Activated naive CD8-positive, alpha-beta T cell treated with anti-CD3 and anti-CD28 coated beads, Interleukin-2, amount 50 U/mL, for 16 hours (primary cell): ENCODE results near the gene SRD5A1.
A peak's percentile ranks its signal among the peaks of the same experiment; 100 is the strongest.

ENCODE experiments used
- DNase-seq: peaks from one replicate; pipeline ENCODE4 v3.0.0-alpha.2; 2020; ENCODE audit warnings: low read depth, low spot score

SRD5A1 gene

DNA sequence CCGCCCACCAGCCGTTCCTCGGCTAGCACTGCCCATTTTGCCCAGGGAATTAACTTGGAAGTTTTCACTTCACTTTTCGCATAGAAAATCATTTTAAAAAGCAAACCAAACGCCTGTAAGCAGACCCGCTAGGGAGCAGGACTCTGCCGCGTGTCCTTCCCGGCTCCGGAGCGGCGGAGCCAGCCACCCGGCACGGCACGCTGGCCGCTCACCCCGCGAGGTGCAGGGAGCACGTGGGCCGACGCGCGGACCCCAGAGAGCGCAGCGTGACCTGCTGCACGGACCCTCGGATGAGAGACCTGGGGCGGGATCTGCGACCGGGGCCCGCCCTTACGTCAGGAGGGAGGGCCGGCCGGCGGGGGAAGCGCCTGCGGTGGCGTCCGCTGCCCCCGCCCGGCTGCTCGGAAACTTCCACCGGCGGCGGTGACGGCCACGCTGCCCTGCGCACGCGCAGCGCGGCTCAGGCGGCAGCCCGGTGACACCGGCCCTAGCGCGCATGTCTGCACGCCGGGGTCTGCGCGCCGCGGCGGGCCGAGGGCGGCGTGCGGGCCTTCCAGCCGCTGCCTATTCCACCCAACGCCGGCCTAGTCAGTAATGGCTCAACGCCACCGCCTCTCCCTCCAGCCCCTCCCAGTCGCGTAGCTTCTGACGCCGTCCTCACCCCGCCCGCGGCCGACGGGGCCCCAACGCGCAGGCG, 79.5 kb downstream of the SRD5A1 start:
- peak; percentile 92 for DNase-seq

DNA sequence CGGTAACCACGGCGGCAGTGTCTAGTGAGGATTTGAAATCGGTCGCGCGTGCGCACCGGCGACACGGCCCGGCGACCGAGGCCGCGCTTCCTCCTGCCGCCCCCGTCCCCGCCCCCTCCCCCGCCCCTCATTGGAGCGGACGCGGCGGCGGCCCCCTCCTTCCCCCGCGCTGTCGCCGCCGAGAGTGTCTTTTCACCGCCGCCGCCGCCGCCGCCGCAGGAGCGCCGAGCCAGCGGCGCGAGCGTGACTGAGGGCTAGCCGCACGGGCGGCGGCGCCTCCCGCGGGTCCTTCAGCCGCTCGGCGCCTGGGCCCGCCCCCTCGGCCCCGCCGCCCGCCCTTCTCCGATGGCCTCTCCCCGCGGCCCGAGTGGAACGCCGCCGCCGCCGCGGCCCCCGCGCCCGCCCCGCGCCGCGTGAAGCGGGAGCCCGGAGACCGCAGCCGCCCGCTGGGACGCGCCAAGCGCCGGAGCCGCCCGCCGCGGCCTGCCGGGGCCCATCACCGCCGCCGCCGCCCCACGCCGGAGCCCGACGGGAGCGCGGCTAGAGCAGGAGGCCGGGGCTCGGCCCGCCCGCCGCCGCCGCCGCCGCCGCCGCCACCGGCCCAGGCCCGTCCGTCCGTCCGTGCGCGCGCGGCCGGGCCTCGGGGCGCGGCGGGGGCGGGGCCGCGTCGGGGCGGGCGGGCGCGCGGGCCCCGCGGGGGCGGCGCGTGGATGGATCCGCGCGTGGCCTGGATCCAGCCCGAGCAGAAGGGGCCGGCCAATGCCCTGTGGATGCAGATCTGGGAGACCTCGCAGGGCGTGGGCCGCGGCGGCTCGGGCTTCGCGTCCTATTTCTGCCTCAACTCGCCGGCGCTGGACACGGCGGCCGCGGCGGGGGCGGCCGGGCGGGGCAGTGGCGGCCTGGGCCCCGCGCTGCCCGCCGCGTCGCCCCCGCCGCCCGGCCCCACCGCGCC, 80.3 kb downstream of the SRD5A1 start, which contains the start of gene TENT4A:
Gene TENT4A (plus strand): TSS at position 159 of the 952 bp plus-strand sequence. CDS start 552 bp downstream, at position 711.
- no peak for DNase-seq

DNA sequence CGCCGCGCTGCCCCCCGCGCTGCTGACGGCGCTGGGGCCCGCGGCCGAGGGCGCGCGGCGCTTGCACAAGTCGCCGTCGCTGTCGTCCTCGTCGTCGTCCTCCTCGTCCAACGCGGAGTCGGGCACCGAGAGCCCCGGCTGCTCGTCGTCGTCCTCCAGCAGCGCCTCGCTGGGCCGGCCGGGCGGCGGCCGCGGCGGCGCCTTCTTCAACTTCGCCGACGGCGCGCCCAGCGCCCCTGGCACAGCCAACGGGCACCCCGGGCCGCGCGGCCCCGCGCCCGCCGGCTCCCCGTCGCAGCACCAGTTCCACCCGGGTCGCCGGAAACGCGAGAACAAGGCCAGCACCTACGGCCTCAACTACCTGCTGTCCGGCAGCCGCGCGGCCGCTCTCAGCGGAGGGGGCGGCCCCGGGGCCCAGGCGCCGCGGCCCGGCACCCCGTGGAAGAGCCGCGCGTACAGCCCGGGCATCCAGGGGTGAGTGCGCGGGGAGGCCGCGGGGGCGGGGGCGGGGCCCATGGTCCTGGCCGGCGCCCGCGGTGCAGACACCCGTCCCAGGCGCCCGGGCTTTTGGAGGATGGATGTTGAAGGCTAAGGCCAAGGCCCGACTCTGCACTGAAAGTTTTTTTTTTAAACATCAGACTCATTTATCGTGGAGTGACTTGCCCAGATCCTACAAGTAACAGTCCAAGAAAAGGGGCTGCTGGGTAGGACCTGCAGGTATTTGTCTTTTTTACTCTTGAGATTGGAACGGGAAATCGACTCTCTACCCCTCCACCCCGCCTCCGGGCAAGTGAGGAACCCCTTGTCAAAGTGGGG, 81.2 kb downstream of the SRD5A1 start:
- DNase-seq, result no peak

DNA sequence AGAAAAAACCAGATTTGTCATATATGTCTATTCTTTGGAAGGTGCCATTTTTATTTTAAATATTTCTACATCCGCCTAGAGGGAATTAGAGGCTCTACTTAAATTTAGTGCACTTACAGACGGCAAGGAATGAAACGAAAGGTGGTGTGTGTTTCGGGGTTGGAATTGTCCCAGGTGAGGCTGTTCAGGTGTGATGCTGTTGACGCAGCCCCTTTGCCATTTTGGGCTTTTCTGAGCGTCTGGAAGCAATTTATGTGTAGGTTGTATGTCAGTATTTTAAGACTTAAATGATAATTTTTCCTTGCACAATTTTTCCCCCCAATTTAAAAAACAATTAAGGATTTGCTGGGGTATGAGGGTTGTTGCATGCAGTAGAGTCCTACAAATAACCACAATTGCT, 82.0 kb downstream of the SRD5A1 start:
- no peak for DNase-seq

DNA sequence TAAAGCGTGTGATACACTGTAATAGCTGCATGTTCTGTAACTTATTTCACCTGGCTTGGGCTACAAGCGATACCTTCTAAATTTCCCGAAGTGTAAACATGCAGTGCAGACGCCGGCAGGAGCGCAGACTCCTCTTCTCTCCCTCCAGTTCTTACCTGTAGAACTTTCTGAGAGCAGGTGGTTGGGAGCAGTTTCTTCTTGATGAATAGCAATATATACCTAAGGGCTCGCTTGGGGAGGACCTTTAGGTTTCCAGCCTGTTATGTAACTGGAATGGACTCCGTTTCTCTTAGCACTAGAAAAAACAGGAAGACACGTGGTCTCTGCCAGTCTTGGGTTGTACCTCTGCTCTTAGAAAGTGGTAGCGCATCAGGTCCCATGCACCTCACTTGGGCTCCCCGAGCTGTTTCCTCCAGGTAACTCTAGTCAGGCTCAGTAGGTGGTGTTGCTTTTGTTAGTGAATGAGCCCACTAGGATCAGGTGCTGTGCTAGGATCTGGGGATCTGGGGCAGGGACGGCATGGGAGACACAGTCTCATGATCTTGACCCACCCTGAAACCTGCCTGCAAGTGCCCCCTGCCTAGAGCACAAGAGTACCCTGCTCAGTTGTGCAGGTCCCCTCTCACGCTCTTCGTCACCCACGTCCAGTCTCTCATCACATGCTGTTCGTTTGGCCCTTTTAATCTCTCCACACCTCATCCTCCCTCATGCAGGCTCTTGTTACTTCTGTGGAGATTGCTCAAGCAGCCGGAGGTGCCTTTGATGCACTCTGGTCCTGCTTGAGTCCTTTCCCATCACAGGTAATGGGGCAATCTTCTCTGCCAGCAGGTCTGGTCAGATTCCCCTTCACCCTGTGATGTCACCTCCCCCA, 82.8 kb downstream of the SRD5A1 start:
- no peak for DNase-seq

DNA sequence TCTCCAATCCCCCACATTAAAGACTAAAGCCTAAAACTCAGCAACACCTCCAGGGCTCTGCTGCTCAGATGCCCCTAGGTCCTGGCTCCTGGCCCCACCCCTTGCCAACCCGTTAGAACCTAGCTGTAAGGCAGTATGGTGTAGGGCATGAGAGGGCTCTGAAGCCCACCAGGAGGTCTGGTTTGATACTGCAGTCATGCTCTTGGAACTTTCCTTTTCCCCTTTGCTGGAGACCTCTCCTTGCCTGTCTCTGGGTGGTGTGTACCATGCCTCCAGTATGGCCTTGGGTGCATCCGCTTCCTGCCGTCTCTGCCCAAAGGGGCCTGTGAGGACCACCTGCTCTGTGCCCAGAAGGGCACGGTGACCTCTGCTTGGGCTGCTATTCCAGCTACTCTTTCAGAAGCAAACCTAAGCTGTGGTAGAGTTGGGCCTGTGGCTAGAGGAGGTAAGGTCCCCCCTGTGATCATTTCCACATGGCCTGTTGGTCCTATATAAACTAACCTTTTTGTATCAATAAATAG, 83.4 kb downstream of the SRD5A1 start:
- no peak for DNase-seq

DNA sequence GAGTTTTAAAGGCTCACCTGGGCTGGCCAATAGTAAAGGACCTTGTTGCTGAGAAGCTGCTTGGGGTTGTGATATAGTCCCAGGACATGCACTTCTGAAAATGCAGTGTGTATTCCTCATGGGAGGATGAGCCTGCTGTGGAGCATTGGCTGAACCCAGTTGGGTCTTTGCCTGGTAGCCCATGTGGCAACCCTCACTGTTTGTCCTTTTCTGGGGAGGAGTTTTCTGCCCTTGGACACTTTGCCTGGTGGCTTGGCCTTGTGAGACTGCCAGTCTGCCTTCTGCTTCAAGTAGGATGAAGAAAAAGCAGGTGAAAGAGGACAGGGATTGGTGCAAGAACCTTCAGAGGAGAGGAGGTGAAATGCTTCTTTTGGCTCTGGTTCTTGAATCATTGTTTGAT, 84.0 kb downstream of the SRD5A1 start:
- DNase-seq, result no peak

DNA sequence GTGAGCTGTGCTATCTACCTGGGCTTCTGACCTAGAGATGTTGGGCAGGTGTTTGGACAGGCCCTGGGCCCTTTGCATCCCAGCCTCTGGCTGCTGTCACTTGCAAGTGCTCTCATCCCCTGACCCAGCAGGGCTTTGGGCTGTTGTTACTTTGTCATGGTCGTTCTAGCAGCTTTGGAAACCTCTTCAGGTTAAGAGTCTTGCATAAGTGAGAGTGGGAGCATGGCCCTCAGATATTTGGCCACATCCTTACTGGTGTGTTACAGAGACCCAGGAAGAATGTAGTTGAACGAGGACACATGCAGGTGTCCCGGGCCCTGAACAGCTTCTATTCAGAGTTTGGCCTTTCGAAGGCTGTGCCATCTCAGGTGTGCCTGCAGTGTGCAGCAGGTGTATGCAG, 84.4 kb downstream of the SRD5A1 start:
- no peak for DNase-seq

DNA sequence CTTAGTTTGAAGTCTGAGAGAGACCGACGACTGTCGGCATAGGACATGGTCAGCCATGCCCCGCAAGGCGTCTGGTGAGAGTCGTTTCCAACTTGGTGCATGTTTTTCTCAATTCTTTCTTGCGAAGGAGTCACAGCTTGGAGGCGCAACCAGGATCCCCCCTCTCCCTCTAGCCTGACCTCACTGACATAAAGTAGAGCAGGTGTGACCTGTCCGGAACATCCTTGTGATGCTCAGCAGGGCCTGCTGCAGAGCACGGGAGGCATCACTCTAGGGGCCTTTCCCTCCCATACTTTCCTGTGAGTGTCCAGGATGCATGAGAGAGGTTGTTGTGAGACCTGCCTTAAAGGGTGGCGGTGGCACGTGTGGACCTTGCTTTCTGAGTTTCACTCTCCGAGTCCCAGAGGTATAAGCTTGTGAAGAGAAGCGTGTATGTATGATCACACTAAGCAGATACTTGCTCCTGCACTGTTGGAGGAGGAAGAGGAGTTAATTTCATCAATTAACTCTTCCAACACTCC, 85.0 kb downstream of the SRD5A1 start:
- no peak for DNase-seq

DNA sequence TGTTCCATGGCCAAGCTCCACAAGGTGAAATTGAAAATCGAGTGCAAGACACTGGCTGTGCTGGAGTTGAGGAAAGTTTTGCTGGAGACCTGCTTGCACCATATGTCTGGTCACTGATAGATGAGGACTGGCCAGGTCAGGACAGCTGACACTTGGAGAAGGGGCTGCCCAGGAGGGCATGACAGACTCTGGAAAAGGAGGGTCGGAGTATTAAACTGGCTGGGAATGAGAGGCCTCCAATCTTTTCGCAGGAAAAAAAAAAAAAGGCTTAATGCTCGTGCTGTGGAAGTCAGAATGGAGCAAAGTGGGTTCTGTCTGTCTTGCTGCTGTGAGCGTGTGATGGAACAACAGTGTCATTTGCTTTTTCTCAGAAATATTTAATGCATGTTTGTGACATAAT, 85.5 kb downstream of the SRD5A1 start:
- no peak for DNase-seq

DNA sequence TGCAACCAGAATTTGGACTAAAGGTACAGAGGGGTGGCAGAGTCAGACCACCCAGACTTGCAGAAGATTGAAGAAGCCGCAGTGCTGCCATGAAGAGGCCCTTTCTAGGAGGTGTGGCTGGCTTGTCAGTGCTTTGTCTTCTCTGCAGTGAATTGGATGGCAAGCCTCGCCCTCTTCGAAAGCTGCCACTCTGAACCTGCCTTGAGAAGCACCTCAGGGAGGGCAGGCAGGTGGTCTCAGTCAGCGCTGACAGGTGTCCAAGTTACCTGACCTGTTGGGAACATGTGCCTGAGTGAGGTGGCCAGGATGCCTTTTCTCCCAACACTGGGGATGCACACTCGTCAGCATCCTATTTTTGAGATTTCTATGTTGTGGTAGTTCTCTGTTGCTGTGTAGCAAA, 86.2 kb downstream of the SRD5A1 start:
- DNase-seq, result no peak

DNA sequence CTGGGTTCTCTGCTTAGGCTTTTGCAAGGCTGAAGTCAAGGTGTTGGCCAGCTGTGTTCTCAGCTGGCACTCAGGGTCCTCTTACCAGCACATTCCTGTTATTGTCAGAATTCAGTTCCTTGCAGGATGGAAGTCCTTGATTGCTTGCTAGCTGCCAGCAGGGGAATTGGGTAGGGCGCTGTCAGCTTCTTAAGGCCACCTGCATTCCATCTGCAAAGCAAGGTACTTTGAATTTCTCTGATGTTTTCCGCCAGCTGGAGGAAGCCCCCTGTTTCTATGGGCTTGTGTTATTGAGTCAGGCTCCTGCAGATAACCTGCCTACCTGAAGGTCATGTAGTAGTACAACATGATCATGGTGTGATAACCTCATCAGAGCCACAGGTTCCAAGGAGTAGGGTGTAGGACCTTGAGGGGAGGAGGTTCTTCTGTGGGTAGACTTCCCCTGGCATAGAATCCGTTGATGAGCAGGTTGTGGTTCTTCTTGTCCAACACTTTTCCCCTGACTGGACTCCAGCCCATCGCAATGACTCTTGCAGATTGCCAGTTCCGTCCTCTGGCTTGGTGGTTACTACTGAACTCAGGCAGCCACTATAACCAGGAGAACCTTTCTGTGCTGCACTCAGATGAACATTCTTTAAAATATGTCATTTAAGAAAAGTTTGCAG, 86.8 kb downstream of the SRD5A1 start:
- DNase-seq, result no peak

DNA sequence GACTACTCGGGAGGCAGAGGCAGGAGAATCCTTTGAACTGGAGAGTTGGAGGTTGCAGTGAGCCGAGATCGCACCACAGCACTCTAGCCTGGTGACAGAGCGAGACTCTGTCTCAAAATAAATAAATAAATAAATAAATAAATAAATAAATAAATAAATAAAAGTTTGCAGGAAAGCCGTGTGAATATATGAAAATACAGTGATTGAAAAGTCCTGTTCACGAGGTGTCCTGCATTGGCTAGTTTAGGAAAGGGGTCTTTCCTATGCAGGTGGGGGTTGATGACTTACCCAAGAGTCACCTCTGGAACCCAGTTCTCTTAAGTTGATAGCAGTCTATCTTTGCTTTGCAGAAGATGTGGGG, 87.3 kb downstream of the SRD5A1 start:
- no peak for DNase-seq

DNA sequence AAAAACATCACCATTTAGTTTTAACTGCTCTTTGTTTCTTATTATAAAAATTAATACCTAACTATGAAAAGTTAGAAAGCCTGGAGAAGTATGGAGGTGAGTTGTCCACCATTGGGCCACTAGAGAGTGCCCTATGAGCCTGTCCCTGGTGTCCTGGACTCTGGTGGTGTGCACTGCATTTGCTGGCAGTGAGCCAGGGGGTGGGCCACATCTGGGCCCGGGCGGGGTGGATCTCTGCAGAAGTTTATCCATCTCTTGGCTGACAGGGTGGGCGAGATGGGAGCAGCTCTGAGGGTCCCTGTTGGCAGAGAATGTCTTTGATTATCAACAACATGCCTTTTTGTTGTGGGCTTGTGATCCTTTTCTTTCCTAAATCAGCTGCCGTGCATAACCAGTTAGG, 88.2 kb downstream of the SRD5A1 start:
- DNase-seq, result no peak

DNA sequence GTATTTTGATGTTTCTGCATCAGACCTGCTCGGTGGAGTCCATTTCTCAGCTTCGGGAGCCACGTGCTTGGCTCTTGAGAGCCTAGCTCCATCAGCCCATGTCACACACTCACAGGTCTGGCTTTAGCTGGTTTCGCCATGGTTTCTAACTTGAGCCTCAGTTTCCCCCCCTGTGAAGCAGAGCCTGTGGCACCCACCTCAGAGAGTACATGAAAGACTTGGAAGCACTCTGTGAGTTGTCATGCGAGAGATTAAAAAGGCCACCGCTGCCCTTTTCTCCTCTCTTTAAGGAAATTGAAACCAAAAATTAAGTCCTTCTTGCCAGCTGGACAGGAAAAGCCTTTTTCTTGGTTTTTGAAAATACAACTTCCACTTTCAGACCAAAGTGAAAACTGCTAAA, 88.8 kb downstream of the SRD5A1 start:
- DNase-seq, result no peak

DNA sequence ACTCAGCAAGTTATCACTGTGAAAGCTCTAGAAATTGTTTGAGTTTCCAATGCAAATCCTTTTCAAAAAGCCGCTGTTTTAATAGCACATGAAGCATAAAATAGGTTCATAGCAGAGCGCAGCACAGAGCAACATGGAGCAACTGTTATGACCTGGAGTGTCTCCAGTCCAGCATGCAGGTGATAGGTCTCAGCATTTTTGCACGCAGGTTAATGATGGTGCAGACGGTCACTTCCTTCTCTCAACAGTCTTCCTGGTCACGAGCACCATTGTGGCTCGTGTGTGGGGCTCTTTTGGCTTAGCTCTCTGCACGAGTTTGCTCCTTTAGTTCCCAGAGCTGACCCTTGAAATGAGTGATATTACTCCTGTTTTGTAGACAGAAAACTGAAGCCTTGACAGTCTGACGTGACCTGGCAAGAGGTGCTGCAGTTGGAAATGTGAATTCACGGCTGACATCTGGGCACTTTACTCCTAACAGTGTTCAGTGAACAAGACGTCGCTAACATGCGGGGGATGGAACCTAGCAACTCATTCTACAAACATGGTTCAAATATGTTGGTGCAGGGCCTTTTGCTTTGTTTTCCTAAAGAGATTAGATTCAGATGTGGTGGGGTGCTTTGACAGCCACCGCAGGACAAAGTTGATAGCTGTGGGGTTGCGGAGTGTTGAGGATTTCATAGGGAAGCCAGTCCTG, 90.0 kb downstream of the SRD5A1 start:
- no peak for DNase-seq

DNA sequence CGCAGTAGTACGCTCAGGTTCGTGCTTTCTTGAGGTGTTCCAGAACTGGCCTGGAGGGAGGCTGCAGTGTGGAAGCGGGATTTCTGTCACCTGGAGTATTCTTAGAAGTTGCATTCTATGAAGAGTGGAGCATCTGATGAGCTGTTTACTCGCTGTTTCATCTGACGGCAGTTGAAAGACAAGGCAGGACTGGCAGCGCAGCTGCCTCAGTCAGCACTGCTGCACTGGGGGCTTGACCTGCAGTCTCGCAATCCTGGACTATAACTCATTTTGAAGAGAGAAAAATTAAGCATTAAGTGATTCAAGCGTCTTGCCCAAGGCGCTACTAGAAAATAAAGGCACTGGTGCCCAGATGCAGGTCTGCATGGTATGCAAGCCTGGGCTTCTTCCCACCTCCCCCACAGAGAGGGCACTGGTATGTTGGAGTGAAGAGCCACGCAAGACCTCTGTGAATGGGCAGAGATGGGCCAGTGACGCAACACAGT, 90.6 kb downstream of the SRD5A1 start:
- no peak for DNase-seq
